H1 (cell line): Measurements from ENCODE around the gene MRPL9. TPM values are rescaled to one million over a fixed set of nuclear protein-coding genes. Genes with fewer than 3 reads are reported as not detected.

Experiments
- NRF1 ChIP-seq: IDR thresholded peaks from 2 replicates; pipeline ENCODE4 v1.6.1; 2011; ENCODE audit warnings: mild to moderate bottlenecking, low read depth, low read length, improper control_type of control experiment
- SIN3A ChIP-seq, 2 experiments: IDR thresholded peaks in 1 of 2; conservative IDR thresholded peaks in 1 of 2; 2 replicates each; pipeline ENCODE4 v1.6.1; 2011 to 2012; ENCODE audit warnings: low read length in 2 of 2, improper control_type of control experiment in 1 of 2, low read depth in 1 of 2, mild to moderate bottlenecking in 1 of 2
- SP4 ChIP-seq: IDR thresholded peaks from 2 replicates; pipeline ENCODE4 v1.6.1; 2012; ENCODE audit warnings: low read length, inconsistent platforms
- TEAD4 ChIP-seq: IDR thresholded peaks from 2 replicates; pipeline ENCODE4 v1.6.1; 2012; ENCODE audit warnings: low read depth, low read length, inconsistent platforms, mixed read lengths
- polyA plus RNA-seq, 7 experiments: library from polyadenylated mRNA; depleted of rRNA in 3 of 7; stranded (reverse) in 5 of 7; unstranded in 2 of 7; fragments of >200 nt in 5 of 7; fragments of 200-250 nt in 2 of 7; gene quantifications; 1 replicate in 5 of 7; 2 replicates in 1 of 7; 4 replicates in 1 of 7; pipeline versions ENCODE4 v1.2.1 to v1.2.3, GENCODE V29; 2011 to 2013; ENCODE audit warnings: missing spikeins in 2 of 7, mixed read lengths in 2 of 7
- total RNA-seq: library from RNA; stranded (reverse); fragmentation: NEBNext Ultra II Directional; extraction: Animal tissue kit (Norgen Biotek cat#: 25700); gene quantifications from 2 replicates; pipeline ENCODE4 v1.2.1, GENCODE V29; 2021
- TF ChIP-seq, protein P1 (sequence below): IDR thresholded peaks from 2 replicates; pipeline ENCODE4 v1.6.1; 2012; ENCODE audit warnings: inconsistent platforms

MRPL9 gene
- total and polyA plus RNA-seq, 2 of the 8 experiments (the other 6 are each of a cell fraction or from before 2014, with no cell fraction given), result 74.9 to 113 TPM

DNA sequence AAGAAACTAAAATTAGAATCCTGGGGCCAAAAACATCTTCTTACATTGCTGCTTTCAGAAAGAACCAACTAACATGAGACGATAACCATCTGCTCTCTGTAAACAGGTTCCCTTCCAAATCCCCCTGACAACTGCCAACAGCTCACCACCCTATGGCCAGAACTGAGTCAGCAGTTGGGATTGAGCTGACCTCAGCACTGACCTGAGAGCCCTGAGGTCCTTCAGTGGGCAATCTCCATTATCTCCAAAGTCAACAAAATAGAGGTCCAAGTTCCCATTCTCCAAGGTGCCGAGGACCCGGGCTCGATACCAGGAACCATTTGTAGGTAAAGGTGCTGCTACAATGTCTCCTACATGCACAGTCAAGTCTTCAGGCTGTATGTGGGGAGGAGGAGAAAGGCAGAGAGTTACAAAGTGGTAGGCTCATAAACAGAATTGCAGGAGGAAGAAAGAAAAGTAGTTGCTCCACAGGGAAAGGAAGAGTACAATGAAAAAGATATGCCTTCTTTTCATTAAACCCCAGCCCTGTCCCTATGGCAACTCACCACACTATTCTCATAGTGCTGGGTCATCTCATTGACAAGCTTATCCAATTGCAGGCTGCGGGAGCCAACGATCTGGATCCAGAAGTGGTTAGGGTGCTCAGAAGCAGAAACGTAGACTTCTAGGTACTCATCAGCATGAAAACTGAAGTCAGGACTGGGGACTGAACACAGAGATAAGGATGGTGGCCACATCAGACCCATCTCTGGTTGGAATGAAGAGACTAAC lies 12.8 kb upstream of the MRPL9 start (continued):
- no peak for TF ChIP-seq SIN3A (conservative IDR thresholded peaks at IDR 0.05 in 1 of 2, IDR thresholded peaks at IDR 0.05 in 1 of 2; ENCODE audit: low read depth in 1 of 2, low read length in 2 of 2)
- TF ChIP-seq SP4, result no peak
- TF ChIP-seq, protein P1, sequence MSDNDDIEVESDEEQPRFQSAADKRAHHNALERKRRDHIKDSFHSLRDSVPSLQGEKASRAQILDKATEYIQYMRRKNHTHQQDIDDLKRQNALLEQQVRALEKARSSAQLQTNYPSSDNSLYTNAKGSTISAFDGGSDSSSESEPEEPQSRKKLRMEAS, result no peak
- TF ChIP-seq NRF1, result no peak
- no peak for TF ChIP-seq TEAD4
